ENCODE data around the gene RASSF3. TPM values are rescaled to one million over a fixed set of nuclear protein-coding genes. Genes with fewer than 3 reads are reported as not detected.

Gene RASSF3
- total and polyA plus RNA-seq, 4 donors = 26.7 to 60.9 (median 33.5) TPM

GRCh38 chr12:64603183-64603841 lies 7.0 kb upstream of the RASSF3 start:
- ATAC-seq (ENCODE audit: insufficient read depth, low FRiP score) = no peak

GRCh38 chr12:64608901-64609535 lies 1.3 kb upstream of the RASSF3 start:
- no peak overlapping the region for H3K4me3 ChIP-seq
- WGBS, 2 donors = 2 to 5% methylated on average over 16 of the region's 16 CpGs
- DNase-seq (peak; percentile 22 to 67 (median 53)), ATAC-seq (ENCODE audit: insufficient read depth, low FRiP score) (no peak)
- no peaks in the 10 kb centered on the region for H3K36me3 ChIP-seq (ENCODE audit: control insufficient read depth in 4 of 4, insufficient read depth in 4 of 4, low read length in 4 of 4)
- H3K27ac ChIP-seq (ENCODE audit: low read depth in 1 of 2, low read length in 1 of 2) = peak overlapping the region; percentile 86 to 94
- peak overlapping the region in 1 of 2 donors; percentile 85 for H3K9ac ChIP-seq (ENCODE audit: insufficient read depth in 1 of 2, low read length in 2 of 2)
- H3K9me3 ChIP-seq (ENCODE audit: control insufficient read depth in 4 of 4, insufficient read depth in 3 of 4, low read length in 3 of 4) = no peaks in the 10 kb centered on the region
- peaks cover 0 to 22% (median 3%) of the 10 kb centered on the region in 5 donors for H3K4me1 ChIP-seq (ENCODE audit: control insufficient read depth in 5 of 5, insufficient read depth in 5 of 5, low read length in 5 of 5)
- no peak for TF ChIP-seq CTCF (IDR thresholded peaks at IDR 0.05; ENCODE audit: control extremely low read depth, extremely low read depth)
- H3K27me3 ChIP-seq (ENCODE audit: control insufficient read depth in 3 of 3, insufficient read depth in 3 of 3, low read length in 2 of 3) = no peaks in the 10 kb centered on the region

More at GRCh38 chr12:64603183-64603841, 7.0 kb upstream of the RASSF3 start:
- Histone ChIP-seq H3K36me3 (ENCODE audit: control insufficient read depth in 4 of 4, insufficient read depth in 4 of 4, low read length in 4 of 4) (no peaks in the 10 kb centered on the region), H3K9me3 (ENCODE audit: control insufficient read depth in 4 of 4, insufficient read depth in 3 of 4, low read length in 3 of 4) (no peaks in the 10 kb centered on the region), H3K27ac (ENCODE audit: low read depth in 1 of 2, low read length in 1 of 2) (no peak overlapping the region), H3K4me3 (no peak overlapping the region), H3K4me1 (ENCODE audit: control insufficient read depth in 5 of 5, insufficient read depth in 5 of 5, low read length in 5 of 5) (no peaks in the 10 kb centered on the region), H3K27me3 (ENCODE audit: control insufficient read depth in 3 of 3, insufficient read depth in 3 of 3, low read length in 2 of 3) (no peaks in the 10 kb centered on the region), H3K9ac (ENCODE audit: insufficient read depth in 1 of 2, low read length in 2 of 2) (no peak overlapping the region)
- 63 to 73% methylated on average over 4 of the region's 4 CpGs for WGBS, 2 donors
- no peak for DNase-seq
- no peak for TF ChIP-seq CTCF (IDR thresholded peaks at IDR 0.05; ENCODE audit: control extremely low read depth, extremely low read depth)

- no peak for TF ChIP-seq CTCF (IDR thresholded peaks at IDR 0.05; ENCODE audit: control extremely low read depth, extremely low read depth)
- no peaks in the 10 kb centered on the region for H3K27me3 ChIP-seq (ENCODE audit: control insufficient read depth in 3 of 3, insufficient read depth in 3 of 3, low read length in 2 of 3)
- H3K9ac ChIP-seq (ENCODE audit: insufficient read depth in 1 of 2, low read length in 2 of 2) = peak overlapping the region in 1 of 2 donors; percentile 85
- 0% methylated on average over 15 of the region's 15 CpGs for WGBS, 2 donors
- peaks cover 0 to under 1% (median 0%) of the 10 kb centered on the region in 4 donors for H3K36me3 ChIP-seq (ENCODE audit: control insufficient read depth in 4 of 4, insufficient read depth in 4 of 4, low read length in 4 of 4)
- DNase-seq = peak in 2 of 3 donors; percentile 20 to 54
- ATAC-seq (ENCODE audit: insufficient read depth, low FRiP score) = no peak
- peaks cover 0 to 22% (median 3%) of the 10 kb centered on the region in 5 donors for H3K4me1 ChIP-seq (ENCODE audit: control insufficient read depth in 5 of 5, insufficient read depth in 5 of 5, low read length in 5 of 5)
- H3K9me3 ChIP-seq (ENCODE audit: control insufficient read depth in 4 of 4, insufficient read depth in 3 of 4, low read length in 3 of 4) = no peaks in the 10 kb centered on the region
- peak overlapping the region; percentile 91 to 94 for H3K27ac ChIP-seq (ENCODE audit: low read depth in 1 of 2, low read length in 1 of 2)
- H3K4me3 ChIP-seq = peak overlapping the region; percentile 58
Observed at GRCh38 chr12:64609536-64610078, 688 bp upstream of the RASSF3 start.

Data from lung (tissue), 12 donors.